Left lung (tissue), 10 donors: ENCODE data around the gene PTCD1. TPM values are rescaled to one million over a fixed set of nuclear protein-coding genes. Genes with fewer than 3 reads are reported as not detected.

Source experiments
- ATAC-seq: fragments of 200-7000 bp; cut with Tn5 transposase; one replicate; pipeline ENCODE4 v1.9.1; 2020; ENCODE audit warnings: moderate library complexity
- DNase-seq, 4 donors: peaks; one replicate each; pipeline ENCODE4 v3.0.0-alpha.2; 2013 to 2020
- H3K27ac ChIP-seq, 2 donors: fragments of 200-600 bp; sonication (generic) in 1 of 2; one replicate each; pipeline versions ENCODE4 v1.5.0 to v1.8.0; 2020 to 2021
- H3K27me3 ChIP-seq, 2 donors: fragments of 200-600 bp; sonication (generic) in 1 of 2; one replicate each; pipeline versions ENCODE4 v1.5.0 to v1.8.0; 2020 to 2021
- H3K36me3 ChIP-seq, 2 donors: fragments of 200-600 bp; sonication (generic) in 1 of 2; one replicate each; pipeline versions ENCODE4 v1.5.0 to v1.8.0; 2020 to 2021
- H3K4me1 ChIP-seq, 2 donors: fragments of 200-600 bp; one replicate each; pipeline ENCODE4 v1.8.0; 2021
- H3K4me3 ChIP-seq, 2 donors: fragments of 200-600 bp; sonication (generic) in 1 of 2; one replicate each; pipeline versions ENCODE4 v1.5.0 to v1.8.0; 2020 to 2021; ENCODE audit warnings: mild to moderate bottlenecking in 1 of 2
- H3K9me3 ChIP-seq, 2 donors: fragments of 200-600 bp; sonication (generic) in 1 of 2; one replicate each; pipeline versions ENCODE4 v1.5.0 to v1.8.0; 2020 to 2021
- intact Hi-C, 2 donors: fragments of 100-400 bp; cut with DNase I; formaldehyde crosslinking; loops; one replicate each; pipeline versions ENCODE4 v1.11.2 to v1.14.2; 2022
- polyA plus RNA-seq, 6 donors: library from polyadenylated mRNA; unstranded; fragments of 120-200 nt; gene quantifications; one replicate each; pipeline ENCODE4 v1.2.1, GENCODE V29; 2013; ENCODE audit not compliant: insufficient read length in 6 of 6
- total RNA-seq, 2 donors: library from RNA; stranded (reverse); fragmentation: NEBNext Ultra II Directional; extraction: Animal tissue kit (Norgen Biotek cat#: 25700); gene quantifications; one replicate each; pipeline ENCODE4 v1.2.1, GENCODE V29; 2021
- TF ChIP-seq, protein P1 (sequence below), 2 donors: fragments of 200-600 bp; sonication (generic) in 1 of 2; IDR thresholded peaks; one replicate each; pipeline versions ENCODE4 v1.5.0 to v1.8.0; 2021; ENCODE audit warnings: antibody characterized with exemption in 2 of 2
- donor health status: DM: no; HTN: yes; CAD: no.
- donor health status: DM: no; HTN: no; CAD: no.

PTCD1 gene
- total and polyA plus RNA-seq, 8 donors, result 3.5 to 8.2 (median 7.0) TPM

- H3K27ac ChIP-seq, result no peak overlapping the region
- TF ChIP-seq, protein P1, sequence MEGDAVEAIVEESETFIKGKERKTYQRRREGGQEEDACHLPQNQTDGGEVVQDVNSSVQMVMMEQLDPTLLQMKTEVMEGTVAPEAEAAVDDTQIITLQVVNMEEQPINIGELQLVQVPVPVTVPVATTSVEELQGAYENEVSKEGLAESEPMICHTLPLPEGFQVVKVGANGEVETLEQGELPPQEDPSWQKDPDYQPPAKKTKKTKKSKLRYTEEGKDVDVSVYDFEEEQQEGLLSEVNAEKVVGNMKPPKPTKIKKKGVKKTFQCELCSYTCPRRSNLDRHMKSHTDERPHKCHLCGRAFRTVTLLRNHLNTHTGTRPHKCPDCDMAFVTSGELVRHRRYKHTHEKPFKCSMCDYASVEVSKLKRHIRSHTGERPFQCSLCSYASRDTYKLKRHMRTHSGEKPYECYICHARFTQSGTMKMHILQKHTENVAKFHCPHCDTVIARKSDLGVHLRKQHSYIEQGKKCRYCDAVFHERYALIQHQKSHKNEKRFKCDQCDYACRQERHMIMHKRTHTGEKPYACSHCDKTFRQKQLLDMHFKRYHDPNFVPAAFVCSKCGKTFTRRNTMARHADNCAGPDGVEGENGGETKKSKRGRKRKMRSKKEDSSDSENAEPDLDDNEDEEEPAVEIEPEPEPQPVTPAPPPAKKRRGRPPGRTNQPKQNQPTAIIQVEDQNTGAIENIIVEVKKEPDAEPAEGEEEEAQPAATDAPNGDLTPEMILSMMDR (IDR thresholded peaks at IDR 0.05), result no peak
- intact Hi-C loops, result no loop called here
- no peaks in the 10 kb centered on the region for H3K9me3 ChIP-seq
- peaks cover 0 to 57% of the 10 kb centered on the region in 2 donors for H3K36me3 ChIP-seq
- H3K27me3 ChIP-seq, result no peaks in the 10 kb centered on the region
- no peak overlapping the region for H3K4me3 ChIP-seq
- DNase-seq (peak in 1 of 4 donors; percentile 3), ATAC-seq (no peak)
- peaks cover 14 to 35% of the 10 kb centered on the region in 2 donors for H3K4me1 ChIP-seq
These were observed 28.0 kb downstream of the PTCD1 start for GRCh38 chr7:99410635-99411034.

- Histone ChIP-seq H3K27ac (peak overlapping the region in 1 of 2 donors; percentile 98), H3K9me3 (no peaks in the 10 kb centered on the region), H3K4me1 (peaks cover 14 to 43% of the 10 kb centered on the region in 2 donors), H3K36me3 (peaks cover 0 to 49% of the 10 kb centered on the region in 2 donors), H3K4me3 (peak overlapping the region; percentile 88 to 100), H3K27me3 (no peaks in the 10 kb centered on the region)
- DNase-seq (no peak), ATAC-seq (no peak)
- TF ChIP-seq, protein P1 (IDR thresholded peaks at IDR 0.05), result no peak
- intact Hi-C loops, result no loop called here
These were observed 28.8 kb downstream of the PTCD1 start for GRCh38 chr7:99409806-99410205.

GRCh38 chr7:99409192-99409572, 29.4 kb downstream of the PTCD1 start:
- H3K27ac ChIP-seq, result peak overlapping the region; percentile 93 to 98
- H3K36me3 ChIP-seq, result peaks cover 0 to 49% of the 10 kb centered on the region in 2 donors
- DNase-seq, result peak in 1 of 4 donors; percentile 8
- peaks cover 14 to 49% of the 10 kb centered on the region in 2 donors for H3K4me1 ChIP-seq
- peak overlapping the region; percentile 88 to 100 for H3K4me3 ChIP-seq
- H3K9me3 ChIP-seq, result no peaks in the 10 kb centered on the region
- no peaks in the 10 kb centered on the region for H3K27me3 ChIP-seq
- intact Hi-C loops, result no loop called here
- TF ChIP-seq, protein P1 (IDR thresholded peaks at IDR 0.05), result no peak
- ATAC-seq, result no peak

- H3K4me1 ChIP-seq, result peaks cover 14 to 49% of the 10 kb centered on the region in 2 donors
- TF ChIP-seq, protein P1 (IDR thresholded peaks at IDR 0.05), result no peak
- ATAC-seq, result peak; percentile 96
- H3K27ac ChIP-seq, result peak within 1 kb of the TSS; percentile 93 to 98
- no peaks in the 10 kb centered on the region for H3K9me3 ChIP-seq
- intact Hi-C loops, result no loop called here
- DNase-seq, result peak; percentile 94 to 97 (median 96)
- no peaks in the 10 kb centered on the region for H3K27me3 ChIP-seq
- peak within 1 kb of the TSS; percentile 88 to 100 for H3K4me3 ChIP-seq
- peaks cover 0 to 49% of the 10 kb centered on the region in 2 donors for H3K36me3 ChIP-seq
These were observed 30.0 kb downstream of the PTCD1 start, which contains the start of the genes BUD31 and PDAP1 for GRCh38 chr7:99408379-99409191. Gene BUD31 (plus strand): TSS chr7:99408969. CDS start chr7:99411093, 2,124 bp downstream. Gene PDAP1 (minus strand): TSS chr7:99408597. CDS start chr7:99408548, 49 bp downstream.

- TF ChIP-seq, protein P1 (IDR thresholded peaks at IDR 0.05), result no peak
- DNase-seq, result peak in 3 of 4 donors; percentile 19 to 83 (median 55)
- intact Hi-C loops, result no loop called here
These were observed 30.7 kb downstream of the PTCD1 start for GRCh38 chr7:99407872-99408378.

More at GRCh38 chr7:99407872-99408378, 30.7 kb downstream of the PTCD1 start:
- peak overlapping the region; percentile 93 to 98 for H3K27ac ChIP-seq
- H3K9me3 ChIP-seq, result no peaks in the 10 kb centered on the region
- ATAC-seq, result peak; percentile 38
- H3K27me3 ChIP-seq, result no peaks in the 10 kb centered on the region
- peaks cover 0 to 49% of the 10 kb centered on the region in 2 donors for H3K36me3 ChIP-seq
- H3K4me3 ChIP-seq, result peak overlapping the region; percentile 88 to 100
- peaks cover 14 to 49% of the 10 kb centered on the region in 2 donors for H3K4me1 ChIP-seq
